ENCODE measurements around the gene FBXL17.

DNA sequence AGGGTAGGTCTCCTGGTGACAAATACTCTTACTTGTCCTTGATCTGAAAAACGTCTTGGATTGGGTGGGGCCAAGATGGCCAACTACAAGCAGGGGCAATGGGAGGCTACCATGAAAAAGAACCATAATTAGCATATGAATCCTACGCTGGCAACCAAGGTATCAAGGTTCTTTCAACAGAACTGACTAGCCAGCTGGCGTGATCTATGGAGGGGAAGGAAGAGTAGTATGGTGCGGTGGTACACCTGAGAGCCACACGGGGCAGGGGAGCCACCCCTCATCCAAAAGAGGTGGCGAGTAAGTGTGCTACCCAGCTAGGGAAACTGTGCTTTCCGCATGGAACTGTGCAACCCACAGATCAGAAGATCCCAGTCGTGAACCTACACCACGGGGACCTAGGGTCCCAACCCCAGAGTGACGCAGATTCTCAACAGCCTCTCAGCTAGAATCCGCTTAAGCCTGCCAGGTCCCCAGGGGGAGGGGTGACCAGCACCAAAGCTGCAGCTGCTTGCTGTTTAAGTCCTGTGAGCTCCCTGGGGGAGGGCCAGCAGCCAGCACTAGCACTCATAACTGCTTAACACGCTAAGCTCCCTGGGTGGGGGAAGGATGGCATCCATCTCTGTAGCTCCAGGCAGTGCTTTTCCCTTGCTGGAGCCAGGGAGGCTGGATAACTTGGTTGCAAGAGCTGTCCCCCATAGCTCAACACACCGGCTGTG, 334.8 kb downstream of the FBXL17 start:
- TF ChIP-seq, protein P1, sequence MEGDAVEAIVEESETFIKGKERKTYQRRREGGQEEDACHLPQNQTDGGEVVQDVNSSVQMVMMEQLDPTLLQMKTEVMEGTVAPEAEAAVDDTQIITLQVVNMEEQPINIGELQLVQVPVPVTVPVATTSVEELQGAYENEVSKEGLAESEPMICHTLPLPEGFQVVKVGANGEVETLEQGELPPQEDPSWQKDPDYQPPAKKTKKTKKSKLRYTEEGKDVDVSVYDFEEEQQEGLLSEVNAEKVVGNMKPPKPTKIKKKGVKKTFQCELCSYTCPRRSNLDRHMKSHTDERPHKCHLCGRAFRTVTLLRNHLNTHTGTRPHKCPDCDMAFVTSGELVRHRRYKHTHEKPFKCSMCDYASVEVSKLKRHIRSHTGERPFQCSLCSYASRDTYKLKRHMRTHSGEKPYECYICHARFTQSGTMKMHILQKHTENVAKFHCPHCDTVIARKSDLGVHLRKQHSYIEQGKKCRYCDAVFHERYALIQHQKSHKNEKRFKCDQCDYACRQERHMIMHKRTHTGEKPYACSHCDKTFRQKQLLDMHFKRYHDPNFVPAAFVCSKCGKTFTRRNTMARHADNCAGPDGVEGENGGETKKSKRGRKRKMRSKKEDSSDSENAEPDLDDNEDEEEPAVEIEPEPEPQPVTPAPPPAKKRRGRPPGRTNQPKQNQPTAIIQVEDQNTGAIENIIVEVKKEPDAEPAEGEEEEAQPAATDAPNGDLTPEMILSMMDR (IDR thresholded peaks at IDR 0.05), result no peak
- TF ChIP-seq POLR2A (IDR thresholded peaks at IDR 0.05), result no peak
